HTR-8/SVneo (cell line): Measurements from ENCODE around the gene PPP2R2B.
"Not testable (repeated sequence)": the region's sequence is repeated elsewhere in the genome, so short reads cannot be mapped to it uniquely, and the experiment has no call there.

Source experiments
- DNase-seq: peaks from one replicate; pipeline ENCODE4 v3.0.0; 2011; ENCODE audit warnings: low spot score, mixed read lengths; ENCODE audit not compliant: insufficient read length
- FAIRE-seq: peaks from 2 replicates; lab custom pipeline; 2011; peaks lifted over from hg19 to GRCh38; lab: Jason Lieb, UNC

The PPP2R2B gene

DNA sequence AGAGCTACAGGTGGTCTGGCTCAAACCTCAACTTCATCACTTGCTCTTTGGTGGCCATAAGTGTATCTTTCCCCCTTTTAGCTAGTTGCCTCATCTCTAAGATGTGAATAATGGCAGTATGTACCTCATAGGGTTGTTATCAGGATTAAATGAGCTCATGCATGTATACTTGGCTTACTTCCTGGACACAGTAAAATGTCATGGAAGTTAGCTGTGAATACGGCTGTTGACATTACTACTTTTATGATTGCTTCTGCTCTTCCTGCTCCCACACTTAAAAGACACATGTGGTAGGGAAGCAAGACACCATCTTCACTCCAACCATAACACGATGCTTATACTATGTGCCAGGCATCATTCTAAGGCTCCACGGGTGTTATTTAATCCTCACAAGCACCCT, 248.1 kb downstream of the PPP2R2B start:
- FAIRE-seq = no peak
- DNase-seq = no peak

DNA sequence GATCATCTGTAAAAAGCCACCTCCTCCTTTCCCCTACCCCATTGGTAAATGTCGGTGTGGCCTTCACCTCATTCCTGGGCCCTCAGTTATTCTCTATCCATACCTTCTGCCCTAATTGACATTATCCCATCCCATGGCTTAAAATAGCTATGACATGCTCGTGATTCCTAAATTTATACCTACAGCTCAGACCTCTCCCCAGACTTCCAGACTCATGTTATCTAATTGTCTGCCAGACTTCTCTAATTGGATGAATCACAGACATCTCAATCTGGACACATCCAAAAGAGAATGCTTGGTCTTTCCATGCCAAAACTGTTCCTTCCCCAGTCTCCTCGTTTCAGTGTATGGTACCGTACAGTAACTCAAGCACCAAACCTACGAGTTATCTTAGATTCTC, 249.6 kb downstream of the PPP2R2B start:
- FAIRE-seq (no peak), DNase-seq (no peak)

DNA sequence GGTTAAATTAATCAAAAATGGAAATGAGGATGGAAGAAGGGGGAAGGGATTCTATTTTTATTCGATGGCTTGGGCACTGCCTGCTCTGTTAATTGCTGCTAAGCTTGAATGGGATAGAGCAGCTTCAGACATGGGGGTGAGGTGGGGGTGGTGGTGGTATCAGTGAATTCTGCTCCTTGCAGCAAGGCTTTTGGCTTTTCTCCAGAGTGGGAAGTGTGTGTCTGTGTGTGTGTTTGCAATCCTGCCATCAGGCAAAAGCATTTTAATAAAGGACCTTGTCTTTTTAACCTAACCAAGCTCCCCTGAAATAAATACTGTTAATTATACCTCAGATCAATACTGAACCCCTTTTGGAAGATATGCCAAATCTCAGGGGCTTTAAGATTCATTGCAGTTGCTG, 251.6 kb downstream of the PPP2R2B start:
- DNase-seq = no peak
- no peak for FAIRE-seq

DNA sequence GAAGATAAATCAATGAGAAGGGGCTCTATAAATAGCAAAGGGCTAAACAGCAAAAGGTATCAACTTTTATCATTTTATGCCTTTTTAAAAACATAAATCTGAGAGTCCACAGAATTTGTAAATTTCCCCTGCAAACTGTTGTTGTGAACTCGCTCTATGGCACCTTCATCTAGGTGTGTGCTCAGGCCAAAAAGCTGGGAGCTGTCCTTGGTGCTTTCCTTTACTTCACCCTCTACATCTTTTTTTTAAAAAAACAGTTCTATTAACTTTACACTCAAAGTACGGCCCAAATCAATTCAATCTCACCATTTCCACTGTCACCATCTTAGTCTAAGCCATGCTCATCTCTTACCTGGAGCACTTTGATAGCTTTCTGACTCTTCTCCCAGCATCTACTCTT, 254.4 kb downstream of the PPP2R2B start:
- DNase-seq (no peak), FAIRE-seq (no peak)

DNA sequence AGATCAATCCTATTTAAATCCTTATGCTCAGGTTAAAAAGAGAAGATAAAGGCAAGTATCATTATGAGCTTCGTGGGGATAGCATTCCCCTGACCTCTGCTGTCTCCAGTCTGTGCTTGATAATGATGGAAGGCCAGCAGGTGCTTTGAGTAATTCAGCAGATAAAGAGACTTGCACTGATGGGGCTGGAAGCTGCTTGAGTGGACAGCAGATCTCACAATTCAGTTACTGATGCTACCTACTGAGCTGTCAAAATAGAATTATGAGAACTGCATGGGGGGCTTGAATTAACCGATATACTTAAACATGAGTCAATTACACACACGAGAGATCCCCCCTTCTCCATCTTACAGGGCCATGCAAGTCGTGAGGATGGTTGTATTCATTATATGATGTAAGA, 254.9 kb downstream of the PPP2R2B start:
- DNase-seq = no peak
- FAIRE-seq = no peak

DNA sequence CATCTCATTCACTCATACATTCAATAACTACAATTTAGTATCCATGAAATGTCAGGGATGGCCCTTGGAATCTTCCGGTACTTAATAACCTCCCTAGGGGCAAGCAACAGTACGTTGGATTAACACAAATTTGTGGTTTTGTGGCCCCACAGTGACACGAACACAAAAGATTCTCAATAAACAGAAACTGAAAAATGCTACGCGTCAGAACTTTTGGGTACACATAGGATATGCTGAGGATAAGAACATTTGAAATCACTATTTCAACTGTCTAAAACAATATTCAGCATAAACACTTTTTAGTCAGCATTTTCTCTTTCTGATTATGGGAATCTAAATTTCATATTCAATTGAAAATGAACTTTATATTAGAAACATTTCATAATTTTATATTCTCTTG, 255.5 kb downstream of the PPP2R2B start:
- DNase-seq (no peak), FAIRE-seq (no peak)

- DNase-seq (no peak), FAIRE-seq (no peak)
Observed at GRCh38 chr5:146622391-146622790, 256.2 kb downstream of the PPP2R2B start.

DNA sequence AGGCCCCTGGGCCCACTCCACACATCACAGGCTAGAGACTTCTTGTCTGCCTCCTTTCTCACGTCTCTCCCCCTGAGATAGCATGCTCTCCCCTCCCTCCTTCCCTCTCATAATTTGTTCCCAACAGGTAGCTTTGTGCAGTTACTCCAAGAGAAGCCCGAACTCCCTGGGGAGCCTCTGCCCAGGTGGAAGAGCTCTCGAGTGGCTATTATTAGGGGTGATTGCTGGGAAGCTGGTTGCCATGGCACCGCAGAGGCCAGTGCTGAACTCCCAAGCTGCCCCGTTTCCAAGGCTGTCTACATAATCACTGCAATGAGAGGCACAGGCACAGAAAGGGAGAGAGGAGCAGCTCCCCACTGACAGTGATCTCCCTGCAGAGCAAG, 257.9 kb downstream of the PPP2R2B start:
- FAIRE-seq (no peak), DNase-seq (no peak)

- FAIRE-seq (no peak), DNase-seq (no peak)
Observed at GRCh38 chr5:146620031-146620668, 258.4 kb downstream of the PPP2R2B start.

GRCh38 chr5:146618434-146618833, 260.1 kb downstream of the PPP2R2B start:
- DNase-seq (no peak), FAIRE-seq (no peak)

DNA sequence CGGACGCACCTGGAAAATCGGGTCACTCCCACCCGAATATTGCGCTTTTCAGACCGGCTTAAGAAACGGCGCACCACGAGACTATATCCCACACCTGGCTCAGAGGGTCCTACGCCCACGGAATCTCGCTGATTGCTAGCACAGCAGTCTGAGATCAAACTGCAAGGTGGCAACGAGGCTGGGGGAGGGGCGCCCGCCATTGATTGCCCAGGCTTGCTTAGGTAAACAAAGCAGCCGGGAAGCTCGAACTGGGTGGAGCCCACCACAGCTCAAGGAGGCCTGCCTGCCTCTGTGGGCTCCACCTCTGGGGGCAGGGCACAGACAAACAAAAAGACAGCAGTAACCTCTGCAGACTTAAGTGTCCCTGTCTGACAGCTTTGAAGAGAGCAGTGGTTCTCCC, 268.8 kb downstream of the PPP2R2B start:
- DNase-seq, FAIRE-seq: not testable (repeated sequence)

GRCh38 chr5:146607659-146608332, 270.8 kb downstream of the PPP2R2B start:
- DNase-seq (no peak), FAIRE-seq (no peak)

GRCh38 chr5:146606893-146607292, 271.7 kb downstream of the PPP2R2B start:
- DNase-seq = no peak
- no peak for FAIRE-seq

DNA sequence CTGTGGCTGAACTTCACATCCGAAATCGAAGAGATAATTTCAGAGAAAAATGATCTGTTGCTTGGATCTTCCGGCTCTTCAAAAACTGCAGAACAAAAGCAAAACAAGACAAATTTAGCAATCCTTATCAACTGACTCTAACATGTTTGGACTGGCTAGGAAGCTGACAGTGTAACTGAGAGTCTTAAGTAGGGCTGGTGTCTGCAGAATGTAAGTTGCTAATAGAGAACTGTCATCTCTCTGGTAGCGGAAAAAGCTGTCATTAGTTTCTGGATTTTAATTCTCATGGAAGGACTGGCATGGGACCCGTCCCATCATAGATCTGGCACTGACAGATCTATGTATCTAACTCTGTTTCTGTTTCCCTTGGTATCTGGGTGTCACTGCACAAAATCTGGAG, 278.2 kb downstream of the PPP2R2B start:
- FAIRE-seq = no peak

DNA sequence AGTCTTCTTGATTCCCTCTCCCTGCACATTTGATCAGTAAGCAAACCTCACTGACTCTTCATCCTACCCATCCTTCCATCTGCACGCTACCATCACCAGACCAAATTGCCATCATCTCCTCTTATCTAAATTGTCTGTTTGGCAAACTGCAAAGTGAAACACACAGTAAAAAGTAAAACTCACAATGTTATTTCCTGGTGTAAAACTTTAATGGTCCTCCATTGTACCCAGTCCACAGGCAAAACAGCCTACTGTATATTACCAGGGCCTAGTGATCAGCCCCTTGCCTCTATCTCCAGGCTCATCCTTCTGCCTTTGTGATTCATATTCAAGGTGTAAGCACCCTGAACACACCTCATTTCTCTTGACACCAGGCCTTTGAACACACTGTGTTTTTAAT, 279.3 kb downstream of the PPP2R2B start:
- FAIRE-seq = no peak

More for the DNA sequence above, 278.2 kb downstream of the PPP2R2B start:
- no peak for DNase-seq

GRCh38 chr5:146595088-146595487, 283.5 kb downstream of the PPP2R2B start:
- no peak for FAIRE-seq
- DNase-seq = no peak

More for the DNA sequence above, 279.3 kb downstream of the PPP2R2B start:
- DNase-seq = no peak

- no peak for DNase-seq
- no peak for FAIRE-seq
Observed at GRCh38 chr5:146592352-146592751, 286.2 kb downstream of the PPP2R2B start.

- DNase-seq (no peak), FAIRE-seq (no peak)
Observed at GRCh38 chr5:146589028-146589345, 289.6 kb downstream of the PPP2R2B start.

- DNase-seq = peak; percentile 35
- FAIRE-seq = no peak
Observed at GRCh38 chr5:146588331-146589027, 290.1 kb downstream of the PPP2R2B start.

DNA sequence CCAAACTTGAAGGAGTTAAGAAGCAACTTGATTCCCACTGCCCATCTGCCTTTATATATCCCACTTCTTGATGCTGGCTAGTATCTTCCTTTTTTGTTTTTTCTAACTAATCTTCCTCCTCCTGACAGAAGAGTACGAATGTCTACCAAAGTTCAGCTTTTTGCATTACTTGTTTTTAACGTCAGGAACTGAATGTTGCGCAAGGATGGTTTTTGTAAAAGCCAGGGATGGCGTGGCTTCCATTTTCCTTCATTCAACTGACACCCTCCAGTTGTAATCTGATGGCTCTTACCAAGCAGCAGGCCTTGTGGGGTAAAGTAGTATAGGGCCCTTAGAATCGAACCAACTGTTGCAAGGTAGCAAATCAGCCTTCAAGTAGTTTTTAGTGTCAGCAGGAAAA, 291.8 kb downstream of the PPP2R2B start:
- DNase-seq = no peak
- no peak for FAIRE-seq

DNA sequence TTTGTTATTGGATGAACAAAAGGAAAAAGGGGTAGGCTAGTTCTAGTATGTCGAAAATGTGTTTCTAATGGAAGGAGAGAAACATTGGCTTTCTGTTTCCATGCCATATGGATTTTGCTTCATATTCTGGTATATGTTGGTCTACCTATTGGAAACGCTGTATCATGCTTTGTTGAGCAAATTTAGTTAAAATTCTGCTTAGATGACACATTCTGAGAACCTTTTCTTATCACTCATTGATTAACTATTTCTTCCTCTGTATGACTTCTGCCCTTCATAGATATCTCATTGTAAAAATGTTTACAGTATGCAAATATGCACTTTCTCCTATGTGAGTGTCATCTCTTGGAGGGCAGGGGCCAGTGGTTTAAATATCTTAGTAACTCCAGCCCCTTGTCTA, 293.8 kb downstream of the PPP2R2B start:
- FAIRE-seq (no peak), DNase-seq (no peak)
